ENCODE results near the gene RIMKLB.
"Not testable (repeated sequence)": the region's sequence is repeated elsewhere in the genome, so short reads cannot be mapped to it uniquely, and the experiment has no call there.

Gene RIMKLB

GRCh38 chr12:8695116-8695515 lies 2.7 kb upstream of the RIMKLB start:
- DNase-seq: no peak

GRCh38 chr12:8696442-8697090 lies 1.2 kb upstream of the RIMKLB start:
- DNase-seq: no peak

- peak; percentile 57 for DNase-seq
Measured at GRCh38 chr12:8697120-8697475, 693 bp upstream of the RIMKLB start.

- peak; percentile 42 for DNase-seq
Measured at GRCh38 chr12:8698132-8698851, 501 bp downstream of the RIMKLB start.

- DNase-seq: no peak
Measured at GRCh38 chr12:8698879-8699278, 1.1 kb downstream of the RIMKLB start.

- DNase-seq: no peak
Measured at GRCh38 chr12:8699714-8700113, 1.9 kb downstream of the RIMKLB start.

GRCh38 chr12:8701046-8701660 lies 3.4 kb downstream of the RIMKLB start:
- DNase-seq: no peak

- DNase-seq: no peak
Measured at GRCh38 chr12:8702159-8702558, 4.4 kb downstream of the RIMKLB start.

- no peak for DNase-seq
Measured at GRCh38 chr12:8709124-8709830, 11.5 kb downstream of the RIMKLB start.

GRCh38 chr12:8712572-8712971 lies 14.8 kb downstream of the RIMKLB start:
- DNase-seq: no peak

- no peak for DNase-seq
Measured at GRCh38 chr12:8722286-8722800, 24.6 kb downstream of the RIMKLB start.

- no peak for DNase-seq
Measured at GRCh38 chr12:8734873-8735381, 37.1 kb downstream of the RIMKLB start.

- DNase-seq: no peak
Measured at GRCh38 chr12:8742501-8742900, 44.7 kb downstream of the RIMKLB start.

- not testable (repeated sequence) for DNase-seq
Measured at GRCh38 chr12:8743121-8743520, 45.3 kb downstream of the RIMKLB start.

GRCh38 chr12:8745631-8746030 lies 47.8 kb downstream of the RIMKLB start:
- DNase-seq: not testable (repeated sequence)

GRCh38 chr12:8746046-8746445 lies 48.3 kb downstream of the RIMKLB start:
- DNase-seq: no peak

GRCh38 chr12:8760076-8760475 lies 62.3 kb downstream of the RIMKLB start:
- not testable (repeated sequence) for DNase-seq

- not testable (repeated sequence) for DNase-seq
Measured at GRCh38 chr12:8762701-8763100, 64.9 kb downstream of the RIMKLB start.

GRCh38 chr12:8766121-8766520 lies 68.3 kb downstream of the RIMKLB start:
- not testable (repeated sequence) for DNase-seq

GRCh38 chr12:8770499-8770898 lies 72.7 kb downstream of the RIMKLB start:
- DNase-seq: no peak

- no peak for DNase-seq
Measured at GRCh38 chr12:8771072-8771471, 73.3 kb downstream of the RIMKLB start.

GRCh38 chr12:8773461-8773860 lies 75.7 kb downstream of the RIMKLB start:
- no peak for DNase-seq

GRCh38 chr12:8779281-8779680 lies 81.5 kb downstream of the RIMKLB start:
- DNase-seq: no peak

All from CD4-positive, alpha-beta T cell treated with Interleukin-17A for 1 hour (primary cell).